ENCODE measurements around the gene MXI1.

Gene MXI1

GRCh38 chr10:110300486-110300986, 93.1 kb downstream of the MXI1 start:
- H3K4me3 ChIP-seq (ENCODE audit: low read depth, low read length): no peak overlapping the region
- no peak overlapping the region for H3K9ac ChIP-seq (ENCODE audit: low read depth, low read length)
- H3K36me3 ChIP-seq (ENCODE audit: control insufficient read depth, insufficient read depth, low read length): peaks cover 16% of the 10 kb centered on the region
- H3K27me3 ChIP-seq (ENCODE audit: control insufficient read depth, insufficient read depth, low read length): no peaks in the 10 kb centered on the region
- H3K4me1 ChIP-seq (ENCODE audit: control insufficient read depth, insufficient read depth, low read length): peaks cover 4% of the 10 kb centered on the region
- no peaks in the 10 kb centered on the region for H3K9me3 ChIP-seq (ENCODE audit: control insufficient read depth, insufficient read depth, low read length)

GRCh38 chr10:110303681-110304080, 96.3 kb downstream of the MXI1 start:
- Histone ChIP-seq H3K9me3 (ENCODE audit: control insufficient read depth, insufficient read depth, low read length) (no peaks in the 10 kb centered on the region), H3K9ac (ENCODE audit: low read depth, low read length) (peak overlapping the region; percentile 95), H3K4me3 (ENCODE audit: low read depth, low read length) (peak overlapping the region; percentile 84), H3K27me3 (ENCODE audit: control insufficient read depth, insufficient read depth, low read length) (no peaks in the 10 kb centered on the region), H3K4me1 (ENCODE audit: control insufficient read depth, insufficient read depth, low read length) (peaks cover 4% of the 10 kb centered on the region), H3K36me3 (ENCODE audit: control insufficient read depth, insufficient read depth, low read length) (no peaks in the 10 kb centered on the region)

GRCh38 chr10:110304394-110304779, 97.0 kb downstream of the MXI1 start:
- Histone ChIP-seq H3K9me3 (ENCODE audit: control insufficient read depth, insufficient read depth, low read length) (no peaks in the 10 kb centered on the region), H3K4me1 (ENCODE audit: control insufficient read depth, insufficient read depth, low read length) (peaks cover 4% of the 10 kb centered on the region), H3K36me3 (ENCODE audit: control insufficient read depth, insufficient read depth, low read length) (no peaks in the 10 kb centered on the region), H3K9ac (ENCODE audit: low read depth, low read length) (peak overlapping the region; percentile 95), H3K4me3 (ENCODE audit: low read depth, low read length) (peak overlapping the region; percentile 84), H3K27me3 (ENCODE audit: control insufficient read depth, insufficient read depth, low read length) (no peaks in the 10 kb centered on the region)

- H3K9me3 ChIP-seq (ENCODE audit: control insufficient read depth, insufficient read depth, low read length): no peaks in the 10 kb centered on the region
- no peaks in the 10 kb centered on the region for H3K36me3 ChIP-seq (ENCODE audit: control insufficient read depth, insufficient read depth, low read length)
- peak within 1 kb of the TSS; percentile 84 for H3K4me3 ChIP-seq (ENCODE audit: low read depth, low read length)
- H3K4me1 ChIP-seq (ENCODE audit: control insufficient read depth, insufficient read depth, low read length): peaks cover 4% of the 10 kb centered on the region
- no peaks in the 10 kb centered on the region for H3K27me3 ChIP-seq (ENCODE audit: control insufficient read depth, insufficient read depth, low read length)
- peak within 1 kb of the TSS; percentile 95 for H3K9ac ChIP-seq (ENCODE audit: low read depth, low read length)
Measured at GRCh38 chr10:110304780-110305421, 97.5 kb downstream of the MXI1 start, which contains the start of gene SMNDC1. Gene SMNDC1 (minus strand): TSS chr10:110304920. CDS start chr10:110303587, 1,333 bp downstream.

- peak overlapping the region; percentile 84 for H3K4me3 ChIP-seq (ENCODE audit: low read depth, low read length)
- H3K36me3 ChIP-seq (ENCODE audit: control insufficient read depth, insufficient read depth, low read length): no peaks in the 10 kb centered on the region
- H3K4me1 ChIP-seq (ENCODE audit: control insufficient read depth, insufficient read depth, low read length): peaks cover 4% of the 10 kb centered on the region
- no peaks in the 10 kb centered on the region for H3K9me3 ChIP-seq (ENCODE audit: control insufficient read depth, insufficient read depth, low read length)
- H3K27me3 ChIP-seq (ENCODE audit: control insufficient read depth, insufficient read depth, low read length): no peaks in the 10 kb centered on the region
- peak overlapping the region; percentile 8 for H3K9ac ChIP-seq (ENCODE audit: low read depth, low read length)
Measured at GRCh38 chr10:110305767-110306451, 98.5 kb downstream of the MXI1 start.

GRCh38 chr10:110306452-110306768, 99.0 kb downstream of the MXI1 start:
- Histone ChIP-seq H3K9me3 (ENCODE audit: control insufficient read depth, insufficient read depth, low read length) (no peaks in the 10 kb centered on the region), H3K4me1 (ENCODE audit: control insufficient read depth, insufficient read depth, low read length) (peaks cover 4% of the 10 kb centered on the region), H3K27me3 (ENCODE audit: control insufficient read depth, insufficient read depth, low read length) (no peaks in the 10 kb centered on the region), H3K36me3 (ENCODE audit: control insufficient read depth, insufficient read depth, low read length) (no peaks in the 10 kb centered on the region), H3K4me3 (ENCODE audit: low read depth, low read length) (no peak overlapping the region), H3K9ac (ENCODE audit: low read depth, low read length) (no peak overlapping the region)

GRCh38 chr10:110307805-110308204, 100.4 kb downstream of the MXI1 start:
- no peaks in the 10 kb centered on the region for H3K27me3 ChIP-seq (ENCODE audit: control insufficient read depth, insufficient read depth, low read length)
- H3K9me3 ChIP-seq (ENCODE audit: control insufficient read depth, insufficient read depth, low read length): no peaks in the 10 kb centered on the region
- no peak overlapping the region for H3K4me3 ChIP-seq (ENCODE audit: low read depth, low read length)
- peaks cover 6% of the 10 kb centered on the region for H3K4me1 ChIP-seq (ENCODE audit: control insufficient read depth, insufficient read depth, low read length)
- H3K36me3 ChIP-seq (ENCODE audit: control insufficient read depth, insufficient read depth, low read length): no peaks in the 10 kb centered on the region
- H3K9ac ChIP-seq (ENCODE audit: low read depth, low read length): no peak overlapping the region

GRCh38 chr10:110310741-110311140, 103.3 kb downstream of the MXI1 start:
- Histone ChIP-seq H3K9me3 (ENCODE audit: control insufficient read depth, insufficient read depth, low read length) (no peaks in the 10 kb centered on the region), H3K4me3 (ENCODE audit: low read depth, low read length) (no peak overlapping the region), H3K27me3 (ENCODE audit: control insufficient read depth, insufficient read depth, low read length) (no peaks in the 10 kb centered on the region), H3K36me3 (ENCODE audit: control insufficient read depth, insufficient read depth, low read length) (no peaks in the 10 kb centered on the region), H3K4me1 (ENCODE audit: control insufficient read depth, insufficient read depth, low read length) (peaks cover 2% of the 10 kb centered on the region), H3K9ac (ENCODE audit: low read depth, low read length) (no peak overlapping the region)

GRCh38 chr10:110311357-110311949, 104.0 kb downstream of the MXI1 start:
- H3K9ac ChIP-seq (ENCODE audit: low read depth, low read length): no peak overlapping the region
- H3K36me3 ChIP-seq (ENCODE audit: control insufficient read depth, insufficient read depth, low read length): no peaks in the 10 kb centered on the region
- no peaks in the 10 kb centered on the region for H3K9me3 ChIP-seq (ENCODE audit: control insufficient read depth, insufficient read depth, low read length)
- H3K4me1 ChIP-seq (ENCODE audit: control insufficient read depth, insufficient read depth, low read length): peaks cover 2% of the 10 kb centered on the region
- no peak overlapping the region for H3K4me3 ChIP-seq (ENCODE audit: low read depth, low read length)
- no peaks in the 10 kb centered on the region for H3K27me3 ChIP-seq (ENCODE audit: control insufficient read depth, insufficient read depth, low read length)

- Histone ChIP-seq H3K27me3 (ENCODE audit: control insufficient read depth, insufficient read depth, low read length) (no peaks in the 10 kb centered on the region), H3K4me1 (ENCODE audit: control insufficient read depth, insufficient read depth, low read length) (peaks cover 2% of the 10 kb centered on the region)
Measured at GRCh38 chr10:110312206-110312605, 104.8 kb downstream of the MXI1 start.

GRCh38 chr10:110313674-110314073, 106.3 kb downstream of the MXI1 start:
- Histone ChIP-seq H3K36me3 (ENCODE audit: control insufficient read depth, insufficient read depth, low read length) (no peaks in the 10 kb centered on the region), H3K4me3 (ENCODE audit: low read depth, low read length) (no peak overlapping the region), H3K9ac (ENCODE audit: low read depth, low read length) (no peak overlapping the region), H3K9me3 (ENCODE audit: control insufficient read depth, insufficient read depth, low read length) (no peaks in the 10 kb centered on the region), H3K4me1 (ENCODE audit: control insufficient read depth, insufficient read depth, low read length) (peaks cover 2% of the 10 kb centered on the region), H3K27me3 (ENCODE audit: control insufficient read depth, insufficient read depth, low read length) (no peaks in the 10 kb centered on the region)

More at GRCh38 chr10:110312206-110312605, 104.8 kb downstream of the MXI1 start:
- no peaks in the 10 kb centered on the region for H3K36me3 ChIP-seq (ENCODE audit: control insufficient read depth, insufficient read depth, low read length)
- no peaks in the 10 kb centered on the region for H3K9me3 ChIP-seq (ENCODE audit: control insufficient read depth, insufficient read depth, low read length)
- no peak overlapping the region for H3K9ac ChIP-seq (ENCODE audit: low read depth, low read length)
- H3K4me3 ChIP-seq (ENCODE audit: low read depth, low read length): no peak overlapping the region
